ENCODE measurements around the gene IPO5. TPM values are rescaled to one million over a fixed set of nuclear protein-coding genes. Genes with fewer than 3 reads are reported as not detected.
"Not testable (repeated sequence)": the region's sequence is repeated elsewhere in the genome, so short reads cannot be mapped to it uniquely, and the experiment has no call there.

IPO5 gene
- total RNA-seq, 1 experiment from 2014 or later: 301 TPM

DNA sequence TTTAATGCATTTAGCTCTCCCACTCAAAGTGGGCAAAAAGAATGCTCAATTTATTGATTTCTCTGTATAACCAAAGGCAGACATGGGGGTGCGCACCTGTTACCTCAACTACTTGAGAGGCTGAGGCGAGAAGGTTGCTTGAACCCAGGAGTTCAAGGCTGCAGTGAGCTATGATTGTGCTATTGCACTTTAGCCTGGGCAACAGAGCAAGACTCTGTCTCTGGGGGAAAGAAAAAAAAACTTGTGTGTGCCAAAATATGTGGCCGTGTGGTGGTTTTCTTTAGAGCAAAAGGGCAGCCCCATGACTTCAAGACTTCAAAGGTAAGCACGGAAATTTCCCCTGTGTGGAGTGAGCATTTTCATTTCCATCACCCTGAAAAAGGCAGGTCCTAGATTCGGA, 81.9 kb downstream of the IPO5 start (continued):
- TF ChIP-seq, protein P1, sequence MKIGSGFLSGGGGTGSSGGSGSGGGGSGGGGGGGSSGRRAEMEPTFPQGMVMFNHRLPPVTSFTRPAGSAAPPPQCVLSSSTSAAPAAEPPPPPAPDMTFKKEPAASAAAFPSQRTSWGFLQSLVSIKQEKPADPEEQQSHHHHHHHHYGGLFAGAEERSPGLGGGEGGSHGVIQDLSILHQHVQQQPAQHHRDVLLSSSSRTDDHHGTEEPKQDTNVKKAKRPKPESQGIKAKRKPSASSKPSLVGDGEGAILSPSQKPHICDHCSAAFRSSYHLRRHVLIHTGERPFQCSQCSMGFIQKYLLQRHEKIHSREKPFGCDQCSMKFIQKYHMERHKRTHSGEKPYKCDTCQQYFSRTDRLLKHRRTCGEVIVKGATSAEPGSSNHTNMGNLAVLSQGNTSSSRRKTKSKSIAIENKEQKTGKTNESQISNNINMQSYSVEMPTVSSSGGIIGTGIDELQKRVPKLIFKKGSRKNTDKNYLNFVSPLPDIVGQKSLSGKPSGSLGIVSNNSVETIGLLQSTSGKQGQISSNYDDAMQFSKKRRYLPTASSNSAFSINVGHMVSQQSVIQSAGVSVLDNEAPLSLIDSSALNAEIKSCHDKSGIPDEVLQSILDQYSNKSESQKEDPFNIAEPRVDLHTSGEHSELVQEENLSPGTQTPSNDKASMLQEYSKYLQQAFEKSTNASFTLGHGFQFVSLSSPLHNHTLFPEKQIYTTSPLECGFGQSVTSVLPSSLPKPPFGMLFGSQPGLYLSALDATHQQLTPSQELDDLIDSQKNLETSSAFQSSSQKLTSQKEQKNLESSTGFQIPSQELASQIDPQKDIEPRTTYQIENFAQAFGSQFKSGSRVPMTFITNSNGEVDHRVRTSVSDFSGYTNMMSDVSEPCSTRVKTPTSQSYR (CRISPR knock-in tag; IDR thresholded peaks at IDR 0.05): no peak
- no peak for TF ChIP-seq EMX1 (CRISPR knock-in tag; IDR thresholded peaks at IDR 0.05)
- TF ChIP-seq SMAD3 (CRISPR knock-in tag; IDR thresholded peaks at IDR 0.05; ENCODE audit: borderline replicate concordance): no peak
- TF ChIP-seq GTF2I (CRISPR knock-in tag; conservative IDR thresholded peaks at IDR 0.05): no peak
- TF ChIP-seq ZNF138 (CRISPR knock-in tag; conservative IDR thresholded peaks at IDR 0.05): no peak

DNA sequence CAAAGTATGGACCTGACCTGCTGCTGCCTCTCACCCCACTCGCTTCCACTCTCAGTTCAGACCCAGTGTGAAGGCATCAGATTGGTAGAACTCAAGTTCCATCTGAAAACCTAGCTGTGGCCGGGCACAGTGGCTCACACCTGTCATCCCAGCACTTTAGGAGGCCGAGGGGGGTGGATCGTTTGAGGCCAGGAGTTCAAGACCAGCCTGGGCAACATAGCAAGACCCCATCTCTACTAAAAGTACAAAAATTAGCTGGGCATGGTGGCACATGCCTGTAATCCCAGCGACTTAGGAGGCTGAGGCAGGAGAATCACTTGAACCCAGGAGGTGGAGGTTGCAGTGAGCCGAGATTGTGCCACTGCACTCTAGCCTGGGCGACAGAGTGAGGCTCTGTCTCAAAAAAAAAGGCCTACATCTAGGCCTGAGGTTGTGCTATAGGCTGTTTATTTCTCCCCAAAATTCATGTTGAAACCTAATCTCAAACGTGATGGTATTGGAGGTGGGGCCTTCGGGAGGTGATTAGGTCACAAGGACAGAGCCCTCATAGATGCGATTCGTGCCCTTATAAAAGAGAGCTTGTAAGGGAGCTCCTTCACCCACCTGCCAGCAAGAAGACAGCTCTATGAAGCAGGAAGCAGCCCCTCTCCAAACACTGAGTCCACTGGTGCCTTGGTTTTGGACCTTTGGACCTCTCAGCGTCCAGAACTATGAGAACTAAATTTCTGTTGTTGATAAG, 83.3 kb downstream of the IPO5 start:
- POLR2A ChIA-PET; H3K9me3 Mint-ChIP-seq; H3K4me1 Mint-ChIP-seq; H3K27me3 Mint-ChIP-seq (ENCODE audit: low read depth); H3K27ac Mint-ChIP-seq; H3K4me3 Mint-ChIP-seq; DNase-seq (ENCODE audit: low spot score); ATAC-seq; H3K36me3 Mint-ChIP-seq: not testable (repeated sequence)
- CTCF ChIA-PET: interaction anchor here (1.3 to 1.4 kb wide), 2 partner anchors 409 to 412 kb away, joined by 3 to 4 read pairs; no protein-coding TSS in a partner anchor
- TF ChIP-seq ZNF121 (CRISPR knock-in tag; IDR thresholded peaks at IDR 0.05): peak; percentile 62; the same call in 1 of the 2 replicates

DNA sequence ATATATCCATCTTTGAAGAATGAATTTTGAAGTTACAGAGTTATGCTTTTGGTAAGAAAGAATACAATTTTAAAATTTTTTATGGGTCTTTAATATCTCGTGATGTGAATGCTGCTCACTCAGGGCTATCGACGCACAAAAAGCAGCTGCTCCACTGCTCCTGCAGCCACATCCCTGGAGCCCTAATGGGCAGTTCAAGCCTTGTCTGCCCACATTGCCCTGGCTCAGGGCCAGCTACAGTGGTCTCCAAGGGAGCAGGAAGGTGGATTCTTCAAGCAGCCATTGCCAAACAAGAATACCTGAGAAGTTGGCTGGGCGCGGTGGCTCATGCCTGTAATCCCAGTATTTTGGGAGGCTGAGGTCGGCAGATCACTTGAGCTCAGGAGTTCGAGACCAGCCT, 85.8 kb downstream of the IPO5 start:
- Mint-ChIP-seq H3K4me1 (peaks cover 12% of the 10 kb centered on the region), H3K27ac (no peak overlapping the region), H3K27me3 (ENCODE audit: low read depth) (no peaks in the 10 kb centered on the region; the same call in 1 of the 2 replicates), H3K36me3 (no peaks in the 10 kb centered on the region), H3K9me3 (no peaks in the 10 kb centered on the region), H3K4me3 (no peak overlapping the region)
- POLR2A ChIA-PET: no interaction called here
- ATAC-seq: no peak
- no peak for DNase-seq (ENCODE audit: low spot score)
- CTCF ChIA-PET: interaction anchor here (1.1 to 1.2 kb wide), 2 partner anchors 391 to 397 kb away, joined by 3 read pairs; no protein-coding TSS in a partner anchor
- TF ChIP-seq, protein P2, sequence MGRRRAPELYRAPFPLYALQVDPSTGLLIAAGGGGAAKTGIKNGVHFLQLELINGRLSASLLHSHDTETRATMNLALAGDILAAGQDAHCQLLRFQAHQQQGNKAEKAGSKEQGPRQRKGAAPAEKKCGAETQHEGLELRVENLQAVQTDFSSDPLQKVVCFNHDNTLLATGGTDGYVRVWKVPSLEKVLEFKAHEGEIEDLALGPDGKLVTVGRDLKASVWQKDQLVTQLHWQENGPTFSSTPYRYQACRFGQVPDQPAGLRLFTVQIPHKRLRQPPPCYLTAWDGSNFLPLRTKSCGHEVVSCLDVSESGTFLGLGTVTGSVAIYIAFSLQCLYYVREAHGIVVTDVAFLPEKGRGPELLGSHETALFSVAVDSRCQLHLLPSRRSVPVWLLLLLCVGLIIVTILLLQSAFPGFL (CRISPR knock-in tag; IDR thresholded peaks at IDR 0.05; ENCODE audit: borderline replicate concordance): no peak
- no peak for TF ChIP-seq ZNF232 (CRISPR knock-in tag; IDR thresholded peaks at IDR 0.05)
- no peak for TF ChIP-seq GABPB1 (CRISPR knock-in tag; IDR thresholded peaks at IDR 0.05)
- TF ChIP-seq, protein P3, sequence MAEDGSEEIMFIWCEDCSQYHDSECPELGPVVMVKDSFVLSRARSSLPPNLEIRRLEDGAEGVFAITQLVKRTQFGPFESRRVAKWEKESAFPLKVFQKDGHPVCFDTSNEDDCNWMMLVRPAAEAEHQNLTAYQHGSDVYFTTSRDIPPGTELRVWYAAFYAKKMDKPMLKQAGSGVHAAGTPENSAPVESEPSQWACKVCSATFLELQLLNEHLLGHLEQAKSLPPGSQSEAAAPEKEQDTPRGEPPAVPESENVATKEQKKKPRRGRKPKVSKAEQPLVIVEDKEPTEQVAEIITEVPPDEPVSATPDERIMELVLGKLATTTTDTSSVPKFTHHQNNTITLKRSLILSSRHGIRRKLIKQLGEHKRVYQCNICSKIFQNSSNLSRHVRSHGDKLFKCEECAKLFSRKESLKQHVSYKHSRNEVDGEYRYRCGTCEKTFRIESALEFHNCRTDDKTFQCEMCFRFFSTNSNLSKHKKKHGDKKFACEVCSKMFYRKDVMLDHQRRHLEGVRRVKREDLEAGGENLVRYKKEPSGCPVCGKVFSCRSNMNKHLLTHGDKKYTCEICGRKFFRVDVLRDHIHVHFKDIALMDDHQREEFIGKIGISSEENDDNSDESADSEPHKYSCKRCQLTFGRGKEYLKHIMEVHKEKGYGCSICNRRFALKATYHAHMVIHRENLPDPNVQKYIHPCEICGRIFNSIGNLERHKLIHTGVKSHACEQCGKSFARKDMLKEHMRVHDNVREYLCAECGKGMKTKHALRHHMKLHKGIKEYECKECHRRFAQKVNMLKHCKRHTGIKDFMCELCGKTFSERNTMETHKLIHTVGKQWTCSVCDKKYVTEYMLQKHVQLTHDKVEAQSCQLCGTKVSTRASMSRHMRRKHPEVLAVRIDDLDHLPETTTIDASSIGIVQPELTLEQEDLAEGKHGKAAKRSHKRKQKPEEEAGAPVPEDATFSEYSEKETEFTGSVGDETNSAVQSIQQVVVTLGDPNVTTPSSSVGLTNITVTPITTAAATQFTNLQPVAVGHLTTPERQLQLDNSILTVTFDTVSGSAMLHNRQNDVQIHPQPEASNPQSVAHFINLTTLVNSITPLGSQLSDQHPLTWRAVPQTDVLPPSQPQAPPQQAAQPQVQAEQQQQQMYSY (CRISPR knock-in tag; IDR thresholded peaks at IDR 0.05): no peak
- TF ChIP-seq, protein P4, sequence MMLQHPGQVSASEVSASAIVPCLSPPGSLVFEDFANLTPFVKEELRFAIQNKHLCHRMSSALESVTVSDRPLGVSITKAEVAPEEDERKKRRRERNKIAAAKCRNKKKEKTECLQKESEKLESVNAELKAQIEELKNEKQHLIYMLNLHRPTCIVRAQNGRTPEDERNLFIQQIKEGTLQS (CRISPR knock-in tag; conservative IDR thresholded peaks at IDR 0.05): no peak
- TF ChIP-seq, protein P5, sequence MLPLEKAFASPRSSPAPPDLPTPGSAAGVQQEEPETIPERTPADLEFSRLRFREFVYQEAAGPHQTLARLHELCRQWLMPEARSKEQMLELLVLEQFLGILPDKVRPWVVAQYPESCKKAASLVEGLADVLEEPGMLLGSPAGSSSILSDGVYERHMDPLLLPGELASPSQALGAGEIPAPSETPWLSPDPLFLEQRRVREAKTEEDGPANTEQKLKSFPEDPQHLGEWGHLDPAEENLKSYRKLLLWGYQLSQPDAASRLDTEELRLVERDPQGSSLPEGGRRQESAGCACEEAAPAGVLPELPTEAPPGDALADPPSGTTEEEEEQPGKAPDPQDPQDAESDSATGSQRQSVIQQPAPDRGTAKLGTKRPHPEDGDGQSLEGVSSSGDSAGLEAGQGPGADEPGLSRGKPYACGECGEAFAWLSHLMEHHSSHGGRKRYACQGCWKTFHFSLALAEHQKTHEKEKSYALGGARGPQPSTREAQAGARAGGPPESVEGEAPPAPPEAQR (CRISPR knock-in tag; IDR thresholded peaks at IDR 0.05): no peak
- no peak for TF ChIP-seq ZNF121 (CRISPR knock-in tag; IDR thresholded peaks at IDR 0.05)
- TF ChIP-seq SMAD4 (CRISPR knock-in tag; IDR thresholded peaks at IDR 0.05): no peak
- TF ChIP-seq, protein P6, sequence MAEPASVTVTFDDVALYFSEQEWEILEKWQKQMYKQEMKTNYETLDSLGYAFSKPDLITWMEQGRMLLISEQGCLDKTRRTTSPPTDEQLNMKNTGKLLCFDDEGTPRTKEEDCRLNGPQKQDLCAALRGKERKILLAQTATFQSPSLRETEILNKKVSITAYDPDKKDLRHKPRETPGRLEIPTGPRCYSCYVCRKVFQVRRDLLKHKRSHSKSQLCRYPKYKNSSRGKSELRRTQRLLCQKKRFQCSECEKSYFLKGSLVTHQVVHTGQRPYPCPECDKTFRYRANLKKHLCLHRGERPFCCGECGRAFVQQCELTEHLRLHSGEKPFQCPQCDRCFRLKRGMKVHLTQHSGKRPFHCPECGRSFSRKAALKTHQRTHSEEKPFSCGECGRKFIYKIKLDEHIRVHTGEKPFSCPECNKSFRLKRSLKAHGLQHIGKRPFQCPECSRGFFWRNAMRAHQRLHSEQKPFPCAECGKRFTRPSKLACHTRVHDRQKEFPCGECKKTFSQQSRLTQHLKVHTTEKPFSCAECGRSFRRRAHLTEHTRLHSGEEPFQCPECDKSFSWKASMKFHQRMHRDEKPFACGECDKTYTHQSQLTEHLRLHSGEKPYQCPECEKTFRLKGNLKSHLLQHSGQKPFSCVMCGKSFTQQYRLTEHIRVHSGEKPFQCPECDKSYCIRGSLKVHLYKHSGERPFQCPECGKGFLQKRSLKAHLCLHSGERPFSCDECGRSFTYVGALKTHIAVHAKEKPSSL (CRISPR knock-in tag; conservative IDR thresholded peaks at IDR 0.05): no peak
- no peak for TF ChIP-seq IRF2 (CRISPR knock-in tag; IDR thresholded peaks at IDR 0.05; ENCODE audit: borderline replicate concordance, low read depth)
- no peak for TF ChIP-seq TCF7 (CRISPR knock-in tag; IDR thresholded peaks at IDR 0.05; ENCODE audit: low read depth)
- no peak for TF ChIP-seq ZNF219 (CRISPR knock-in tag; IDR thresholded peaks at IDR 0.05; ENCODE audit: borderline replicate concordance)
- TF ChIP-seq FOXP1 (CRISPR knock-in tag; IDR thresholded peaks at IDR 0.05; ENCODE audit: borderline replicate concordance): no peak
- TF ChIP-seq SP1 (CRISPR knock-in tag; conservative IDR thresholded peaks at IDR 0.05): no peak

Data from WTC11 (cell line).